ENCODE measurements around the gene PEAR1.

PEAR1 gene

GRCh38 chr1:156884560-156885184, 8.8 kb upstream of the PEAR1 start:
- DNase-seq (ENCODE audit: low read depth), result no peak

GRCh38 chr1:156885314-156885713, 8.2 kb upstream of the PEAR1 start:
- DNase-seq (ENCODE audit: low read depth), result no peak

GRCh38 chr1:156885880-156886355, 7.6 kb upstream of the PEAR1 start:
- no peak for DNase-seq (ENCODE audit: low read depth)

- no peak for DNase-seq (ENCODE audit: low read depth)
Observed at GRCh38 chr1:156886583-156887281, 6.8 kb upstream of the PEAR1 start.

GRCh38 chr1:156887317-156887716, 6.2 kb upstream of the PEAR1 start:
- DNase-seq (ENCODE audit: low read depth), result no peak

GRCh38 chr1:156887734-156888133, 5.8 kb upstream of the PEAR1 start:
- DNase-seq (ENCODE audit: low read depth), result no peak

- peak; percentile 79 for DNase-seq (ENCODE audit: low read depth)
Observed at GRCh38 chr1:156889802-156890580, 3.5 kb upstream of the PEAR1 start.

- DNase-seq (ENCODE audit: low read depth), result peak; percentile 81
Observed at GRCh38 chr1:156892190-156893047, 1.1 kb upstream of the PEAR1 start.

GRCh38 chr1:156894001-156894400, 483 bp downstream of the PEAR1 start:
- no peak for DNase-seq (ENCODE audit: low read depth)

- no peak for DNase-seq (ENCODE audit: low read depth)
Observed at GRCh38 chr1:156894711-156895454, 1.4 kb downstream of the PEAR1 start.

GRCh38 chr1:156895455-156895812, 1.9 kb downstream of the PEAR1 start:
- no peak for DNase-seq (ENCODE audit: low read depth)

- no peak for DNase-seq (ENCODE audit: low read depth)
Observed at GRCh38 chr1:156895927-156896326, 2.4 kb downstream of the PEAR1 start.

- DNase-seq (ENCODE audit: low read depth), result no peak
Observed at GRCh38 chr1:156896490-156897033, 3.0 kb downstream of the PEAR1 start.

GRCh38 chr1:156897078-156897825, 3.7 kb downstream of the PEAR1 start:
- no peak for DNase-seq (ENCODE audit: low read depth)

- DNase-seq (ENCODE audit: low read depth), result no peak
Observed at GRCh38 chr1:156898161-156898566, 4.6 kb downstream of the PEAR1 start.

- DNase-seq (ENCODE audit: low read depth), result no peak
Observed at GRCh38 chr1:156898971-156899664, 5.6 kb downstream of the PEAR1 start.

GRCh38 chr1:156899956-156900718, 6.6 kb downstream of the PEAR1 start:
- no peak for DNase-seq (ENCODE audit: low read depth)

GRCh38 chr1:156900896-156901589, 7.5 kb downstream of the PEAR1 start:
- DNase-seq (ENCODE audit: low read depth), result no peak

All from fibroblast of the conjunctiva (primary cell).